ENCODE measurements around the gene CSRNP3. TPM values are rescaled to one million over a fixed set of nuclear protein-coding genes. Genes with fewer than 3 reads are reported as not detected.

The CSRNP3 gene
- total RNA-seq, 2 donors from 2014 or later, result not detected

DNA sequence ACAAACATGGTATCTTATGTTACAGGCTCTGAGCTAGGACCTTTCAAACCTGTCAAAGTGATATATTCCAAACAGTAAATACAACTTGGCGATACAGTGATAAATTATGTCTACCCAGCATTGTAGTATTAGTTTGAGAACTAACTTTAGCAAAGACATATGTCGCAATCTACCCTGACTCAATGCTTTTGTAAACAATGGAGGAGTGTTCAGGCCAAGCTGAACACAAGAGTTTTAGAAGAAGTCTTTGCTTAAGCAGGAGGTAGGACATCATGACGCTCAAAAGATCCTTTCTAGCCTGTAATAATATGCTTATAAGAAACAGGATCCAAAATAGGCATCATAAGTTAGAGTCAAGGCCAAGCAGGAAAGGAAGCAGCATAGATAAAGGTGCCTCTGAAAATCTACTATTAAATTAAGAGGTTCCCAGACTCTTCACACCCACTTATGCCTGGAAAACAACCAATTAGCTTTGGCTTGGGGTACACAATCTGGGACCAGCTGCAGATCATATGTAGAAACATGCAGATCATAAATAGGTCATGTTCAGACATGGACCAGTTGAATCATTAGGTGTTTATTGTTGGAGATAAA, 132.5 kb downstream of the CSRNP3 start:
- H3K36me3 Mint-ChIP-seq (ENCODE audit: low read depth), result no peaks in the 10 kb centered on the region
- H3K27ac Mint-ChIP-seq, result no peak overlapping the region
- no peak for ATAC-seq (replicated peaks)

DNA sequence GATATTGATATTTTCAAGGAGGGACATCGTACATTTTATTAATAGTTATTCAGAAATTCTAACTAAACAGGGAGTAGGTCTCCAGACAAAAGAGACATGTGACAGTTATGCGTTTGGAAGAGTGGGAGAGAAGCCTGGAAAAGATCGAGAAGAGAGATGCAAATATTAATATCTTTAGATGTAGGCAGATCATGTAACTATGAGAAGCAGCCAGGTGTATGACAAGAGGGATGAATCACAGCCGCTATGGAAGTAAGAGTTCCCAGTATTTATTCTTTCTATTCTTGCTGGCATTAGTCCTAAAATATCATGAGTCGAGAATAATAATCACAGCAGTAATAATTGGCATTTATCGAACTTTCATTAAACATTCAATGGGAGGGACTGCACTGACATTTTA, 140.2 kb downstream of the CSRNP3 start:
- H3K27ac Mint-ChIP-seq, result no peak overlapping the region
- no peaks in the 10 kb centered on the region for H3K4me1 Mint-ChIP-seq

More for the DNA sequence above, 132.5 kb downstream of the CSRNP3 start:
- no peaks in the 10 kb centered on the region for H3K4me1 Mint-ChIP-seq
- no peaks in the 10 kb centered on the region for H3K9me3 Mint-ChIP-seq
- H3K27me3 Mint-ChIP-seq, result peaks cover 9% of the 10 kb centered on the region
- no peak overlapping the region for H3K4me3 Mint-ChIP-seq

DNA sequence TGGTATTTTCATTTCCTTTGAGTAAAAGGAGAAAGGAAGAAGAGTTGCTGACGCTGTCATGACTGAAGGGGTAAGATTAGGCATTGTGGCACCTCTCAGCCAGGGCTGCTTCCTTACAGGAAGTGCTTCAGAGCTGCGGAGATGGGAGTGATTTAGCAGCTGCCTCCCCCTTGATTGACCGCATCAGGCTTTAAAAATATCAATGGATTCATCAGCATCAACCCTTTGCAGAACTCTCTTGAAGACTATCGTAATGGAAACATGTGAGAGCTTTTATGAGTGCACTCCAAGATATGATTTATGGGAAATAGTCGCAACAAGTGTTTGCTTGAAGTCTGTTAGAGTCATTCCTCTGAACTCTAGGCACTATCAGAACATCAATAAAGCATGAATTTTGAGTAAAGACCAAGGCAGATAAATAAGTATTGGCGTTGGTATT, 141.1 kb downstream of the CSRNP3 start:
- no peak overlapping the region for H3K4me3 Mint-ChIP-seq
- ATAC-seq (replicated peaks), result no peak
- no peaks in the 10 kb centered on the region for H3K36me3 Mint-ChIP-seq (ENCODE audit: low read depth)
- no peaks in the 10 kb centered on the region for H3K9me3 Mint-ChIP-seq
- H3K27me3 Mint-ChIP-seq, result peaks cover 7% of the 10 kb centered on the region
- no peak overlapping the region for H3K27ac Mint-ChIP-seq
- H3K4me1 Mint-ChIP-seq, result no peaks in the 10 kb centered on the region

More for the DNA sequence above, 140.2 kb downstream of the CSRNP3 start:
- Mint-ChIP-seq H3K27me3 (peaks cover 12% of the 10 kb centered on the region), H3K9me3 (no peaks in the 10 kb centered on the region), H3K4me3 (no peak overlapping the region), H3K36me3 (ENCODE audit: low read depth) (no peaks in the 10 kb centered on the region)
- no peak for ATAC-seq (replicated peaks)

DNA sequence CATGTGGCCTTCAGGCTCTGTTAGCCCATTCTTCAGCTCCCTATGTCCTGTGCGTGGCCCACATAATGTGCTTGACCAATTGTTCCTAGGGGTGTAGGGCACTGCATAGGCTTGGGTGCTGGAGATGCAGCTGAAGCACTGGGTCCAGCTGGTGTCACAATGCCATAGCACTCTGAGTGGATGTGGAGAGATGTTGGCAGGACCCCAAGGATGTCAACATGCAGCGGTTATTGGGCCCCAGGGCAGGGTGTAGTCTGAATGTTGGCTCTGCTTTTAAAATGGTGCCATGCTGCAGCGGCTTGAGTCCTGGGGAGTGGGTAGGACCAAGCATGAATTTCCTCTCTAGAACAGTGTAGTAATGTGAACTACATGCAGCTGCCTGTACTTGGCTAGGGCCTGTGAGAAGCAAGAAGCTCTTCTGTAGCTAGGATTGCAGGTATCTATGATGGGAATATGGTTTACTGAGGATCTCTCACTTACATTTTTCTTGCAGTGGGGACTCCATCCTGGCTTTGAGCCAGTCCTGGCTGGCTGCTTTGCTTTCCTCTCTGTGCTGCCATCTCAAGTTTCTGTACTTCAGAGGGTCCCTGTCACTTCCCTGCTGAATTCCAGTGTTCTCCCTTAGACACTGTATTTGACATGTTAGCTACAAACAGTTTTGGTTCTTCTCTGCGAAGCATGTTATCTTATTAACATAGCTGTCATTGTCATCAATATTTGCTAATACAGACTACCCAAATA, 148.4 kb downstream of the CSRNP3 start:
- no peaks in the 10 kb centered on the region for H3K9me3 Mint-ChIP-seq
- H3K36me3 Mint-ChIP-seq (ENCODE audit: low read depth), result no peaks in the 10 kb centered on the region
- H3K27ac Mint-ChIP-seq, result no peak overlapping the region
- peaks cover 10% of the 10 kb centered on the region for H3K27me3 Mint-ChIP-seq
- no peak overlapping the region for H3K4me3 Mint-ChIP-seq
- H3K4me1 Mint-ChIP-seq, result no peaks in the 10 kb centered on the region
- ATAC-seq (replicated peaks), result no peak

DNA sequence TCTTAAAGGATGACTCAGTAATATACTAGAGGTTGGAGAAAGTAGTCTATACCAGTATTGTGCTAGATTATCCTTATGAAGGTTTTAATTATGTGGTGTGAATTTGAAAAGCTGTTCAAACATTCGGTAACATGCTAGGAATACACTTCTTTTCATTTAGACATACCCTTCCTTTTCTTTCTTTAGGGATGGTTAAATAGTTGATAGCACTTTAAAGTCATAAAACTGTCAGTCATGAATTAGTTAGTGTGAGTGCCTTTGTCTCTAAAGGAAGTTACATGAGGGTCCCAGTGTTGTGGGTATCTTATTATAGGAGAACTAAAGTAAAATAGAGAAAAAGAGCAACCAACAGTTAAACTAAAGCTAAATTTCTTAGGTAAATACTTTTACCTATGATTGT, 149.3 kb downstream of the CSRNP3 start:
- no peaks in the 10 kb centered on the region for H3K9me3 Mint-ChIP-seq
- H3K4me1 Mint-ChIP-seq, result no peaks in the 10 kb centered on the region
- no peak overlapping the region for H3K4me3 Mint-ChIP-seq
- H3K27me3 Mint-ChIP-seq, result peaks cover 5% of the 10 kb centered on the region
- H3K36me3 Mint-ChIP-seq (ENCODE audit: low read depth), result no peaks in the 10 kb centered on the region
- no peak for ATAC-seq (replicated peaks)
- no peak overlapping the region for H3K27ac Mint-ChIP-seq

DNA sequence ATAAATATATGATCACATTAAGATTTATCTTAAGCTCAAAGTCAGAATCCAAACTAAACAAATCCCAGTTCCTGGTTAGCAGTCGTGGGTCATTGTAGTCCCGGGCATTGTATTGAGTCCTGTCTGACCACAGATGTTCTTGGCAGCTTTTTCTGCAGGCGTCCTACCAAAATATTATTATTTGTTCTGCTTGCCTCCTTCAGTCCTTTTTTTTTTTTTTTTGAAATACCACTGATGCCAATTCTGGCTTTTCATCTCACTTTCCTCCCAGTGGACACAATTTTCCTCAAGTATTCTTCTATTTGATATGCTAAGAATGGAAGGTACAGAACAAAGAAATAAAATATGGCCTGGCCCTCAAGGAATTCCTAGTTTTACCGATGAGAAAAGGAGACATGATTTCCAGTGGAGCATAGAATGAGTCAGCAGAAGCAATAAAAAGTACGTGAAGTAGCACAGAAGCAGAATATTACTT, 151.6 kb downstream of the CSRNP3 start:
- Mint-ChIP-seq H3K27ac (no peak overlapping the region), H3K9me3 (no peaks in the 10 kb centered on the region), H3K4me3 (no peak overlapping the region), H3K4me1 (no peaks in the 10 kb centered on the region), H3K27me3 (peaks cover 8% of the 10 kb centered on the region), H3K36me3 (ENCODE audit: low read depth) (no peaks in the 10 kb centered on the region)
- ATAC-seq (replicated peaks), result no peak

DNA sequence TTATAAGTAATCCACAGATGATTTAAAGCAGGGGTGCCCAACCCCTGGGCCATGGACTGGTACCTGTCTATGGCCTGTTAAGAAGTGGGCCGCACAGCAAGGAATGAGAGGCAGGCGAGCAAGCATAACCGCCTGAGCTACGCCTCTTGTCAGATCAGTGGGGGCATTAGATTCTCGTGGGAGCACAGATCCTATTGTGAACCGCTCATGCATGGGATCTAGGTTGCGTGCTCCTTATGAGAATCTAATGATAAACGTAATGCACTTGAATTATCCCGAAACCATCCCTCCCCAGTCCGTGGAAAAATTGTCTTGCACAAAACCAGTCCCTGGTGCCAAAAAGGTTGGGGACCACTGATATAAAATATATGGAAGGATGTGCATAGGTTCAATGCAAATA, 153.7 kb downstream of the CSRNP3 start:
- Mint-ChIP-seq H3K27me3 (peaks cover 8% of the 10 kb centered on the region), H3K36me3 (ENCODE audit: low read depth) (no peaks in the 10 kb centered on the region), H3K4me3 (no peak overlapping the region), H3K9me3 (no peaks in the 10 kb centered on the region), H3K4me1 (no peaks in the 10 kb centered on the region), H3K27ac (no peak overlapping the region)
- no peak for ATAC-seq (replicated peaks)

DNA sequence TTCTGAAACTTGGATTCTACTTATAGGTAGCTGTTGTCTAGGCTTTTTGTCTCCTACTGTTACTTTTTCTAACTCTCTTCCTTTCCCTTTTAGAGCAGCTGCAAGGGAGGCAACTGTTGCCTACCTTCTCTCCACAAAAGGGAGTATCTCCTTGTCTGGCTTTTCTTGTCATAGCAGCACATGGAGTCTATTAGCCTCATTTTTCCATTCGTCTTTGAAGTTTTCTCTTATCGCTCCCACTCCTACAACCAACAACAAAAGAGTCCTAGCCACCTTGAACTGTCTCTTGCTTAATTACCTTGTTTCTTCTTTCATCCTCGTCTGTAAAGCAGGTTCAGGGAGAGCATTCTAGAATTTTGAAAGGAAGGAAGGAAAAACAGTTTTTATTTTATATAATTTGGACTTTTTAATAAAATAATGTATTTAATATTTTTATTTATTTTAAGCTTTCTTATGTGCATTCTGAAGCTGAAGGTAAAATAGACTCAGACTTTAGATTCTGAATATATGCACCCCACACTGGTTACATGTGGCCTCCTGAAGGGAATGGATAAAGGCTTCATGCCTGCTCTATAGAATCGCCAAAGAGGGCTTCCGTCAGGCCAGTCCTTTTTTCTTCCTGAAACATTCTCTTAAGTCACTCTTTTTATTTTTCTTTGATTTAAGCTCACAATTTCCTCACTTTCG, 154.4 kb downstream of the CSRNP3 start:
- no peak for ATAC-seq (replicated peaks)
- Mint-ChIP-seq H3K9me3 (no peaks in the 10 kb centered on the region), H3K4me1 (no peaks in the 10 kb centered on the region), H3K27me3 (peaks cover 8% of the 10 kb centered on the region), H3K4me3 (no peak overlapping the region), H3K27ac (no peak overlapping the region), H3K36me3 (ENCODE audit: low read depth) (no peaks in the 10 kb centered on the region)

DNA sequence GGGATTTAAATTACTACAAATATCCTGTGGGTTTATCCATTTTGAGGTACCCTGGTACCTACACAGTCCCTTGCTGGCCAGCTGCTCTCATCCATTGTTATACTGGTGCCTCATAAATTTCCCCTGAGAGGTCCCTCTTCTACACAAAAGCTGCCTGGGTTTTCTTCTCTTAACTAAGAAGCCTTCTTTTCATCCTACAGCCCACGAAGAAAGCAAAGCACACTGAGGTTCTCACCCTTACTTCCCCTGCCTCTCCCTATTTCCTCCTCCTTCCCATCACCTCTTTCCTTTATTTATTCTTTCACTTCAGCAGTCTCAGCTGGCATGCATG, 154.9 kb downstream of the CSRNP3 start:
- Mint-ChIP-seq H3K4me3 (no peak overlapping the region), H3K27ac (no peak overlapping the region), H3K9me3 (no peaks in the 10 kb centered on the region), H3K36me3 (ENCODE audit: low read depth) (no peaks in the 10 kb centered on the region), H3K27me3 (peaks cover 8% of the 10 kb centered on the region), H3K4me1 (no peaks in the 10 kb centered on the region)
- no peak for ATAC-seq (replicated peaks)

DNA sequence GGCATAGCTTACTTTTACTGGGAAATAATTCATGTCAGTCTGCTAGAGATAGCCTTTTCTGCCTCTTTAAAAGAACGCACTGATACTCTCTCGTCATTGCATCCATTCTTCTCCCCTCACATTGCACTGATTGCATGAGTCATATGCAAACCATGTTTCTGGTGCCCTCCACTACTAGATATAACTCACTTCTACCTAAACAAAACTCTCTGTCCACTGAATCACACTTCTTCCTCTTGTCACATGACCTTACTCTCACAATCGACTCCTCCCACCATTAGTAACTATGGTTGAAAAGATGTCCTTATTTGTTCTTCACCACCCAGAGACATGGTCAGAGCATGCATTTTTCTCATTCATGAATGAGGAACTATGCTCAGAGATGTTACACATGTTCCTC, 158.0 kb downstream of the CSRNP3 start:
- H3K27me3 Mint-ChIP-seq, result peaks cover 5% of the 10 kb centered on the region
- no peak for ATAC-seq (replicated peaks)
- no peak overlapping the region for H3K27ac Mint-ChIP-seq
- no peaks in the 10 kb centered on the region for H3K4me1 Mint-ChIP-seq
- H3K4me3 Mint-ChIP-seq, result no peak overlapping the region
- H3K36me3 Mint-ChIP-seq (ENCODE audit: low read depth), result no peaks in the 10 kb centered on the region
- H3K9me3 Mint-ChIP-seq, result no peaks in the 10 kb centered on the region

DNA sequence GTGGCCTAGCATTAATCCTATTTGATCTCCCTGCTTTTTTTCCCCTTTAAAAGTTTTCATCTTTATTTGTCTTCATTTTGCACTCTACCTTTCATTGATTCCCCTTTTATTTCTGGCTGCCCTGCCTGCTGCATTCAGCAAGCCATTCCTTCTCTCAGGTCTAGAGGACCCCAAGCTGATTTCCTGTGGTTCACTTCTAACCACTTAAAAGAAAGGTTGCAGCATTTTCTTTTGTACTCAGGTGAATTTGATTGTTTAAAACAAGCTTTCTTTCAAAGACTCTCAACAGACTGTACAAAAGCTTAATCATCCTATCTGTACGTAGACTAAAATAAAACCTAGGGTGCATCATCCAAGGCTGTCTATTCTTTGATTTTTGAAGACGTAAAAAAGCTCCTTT, 160.3 kb downstream of the CSRNP3 start:
- H3K4me1 Mint-ChIP-seq, result no peaks in the 10 kb centered on the region
- peaks cover under 1% of the 10 kb centered on the region for H3K27me3 Mint-ChIP-seq
- no peaks in the 10 kb centered on the region for H3K36me3 Mint-ChIP-seq (ENCODE audit: low read depth)
- ATAC-seq (replicated peaks), result no peak
- no peak overlapping the region for H3K4me3 Mint-ChIP-seq
- H3K9me3 Mint-ChIP-seq, result no peaks in the 10 kb centered on the region
- no peak overlapping the region for H3K27ac Mint-ChIP-seq

DNA sequence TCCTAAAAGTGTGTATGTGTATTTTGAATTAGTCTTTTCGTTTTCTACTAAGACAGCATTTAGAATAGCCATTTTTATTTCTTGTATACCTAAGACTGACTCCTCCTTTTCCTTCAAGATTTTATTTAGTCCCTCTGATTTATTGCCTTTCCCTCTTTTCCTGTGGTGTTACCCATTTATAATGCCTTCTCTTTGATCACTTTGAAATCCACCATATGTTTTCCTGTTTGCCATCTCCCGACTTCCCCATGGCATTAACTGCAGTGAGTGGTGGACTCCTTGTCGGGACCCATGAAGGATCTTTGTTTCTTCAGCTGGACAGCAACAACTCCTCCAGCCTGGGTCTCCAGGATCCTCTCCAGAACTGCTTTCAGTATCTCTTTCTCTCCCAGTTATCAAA, 160.7 kb downstream of the CSRNP3 start:
- Mint-ChIP-seq H3K27ac (no peak overlapping the region), H3K27me3 (no peaks in the 10 kb centered on the region), H3K4me3 (no peak overlapping the region), H3K9me3 (no peaks in the 10 kb centered on the region), H3K4me1 (no peaks in the 10 kb centered on the region), H3K36me3 (ENCODE audit: low read depth) (no peaks in the 10 kb centered on the region)
- ATAC-seq (replicated peaks), result no peak

DNA sequence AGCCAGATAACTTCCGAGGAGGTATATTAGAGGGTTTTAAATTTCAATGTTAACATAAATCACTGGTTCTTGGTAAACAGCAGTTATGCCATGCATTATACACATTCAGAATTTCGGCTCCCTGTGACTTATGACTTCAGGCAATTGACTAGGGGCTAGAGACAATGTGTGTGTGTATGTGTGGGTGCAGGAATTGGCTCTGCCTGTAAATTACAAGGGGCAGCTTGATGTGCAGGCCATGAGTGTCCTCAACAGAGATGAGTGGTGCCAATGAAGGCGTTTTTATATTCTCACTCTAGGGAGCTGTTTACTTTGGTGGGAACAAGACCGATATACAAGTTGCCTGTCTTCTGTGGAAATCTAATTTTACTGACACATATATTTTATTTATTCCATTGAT, 161.6 kb downstream of the CSRNP3 start:
- Mint-ChIP-seq H3K36me3 (ENCODE audit: low read depth) (no peaks in the 10 kb centered on the region), H3K27me3 (no peaks in the 10 kb centered on the region), H3K4me3 (no peak overlapping the region), H3K9me3 (no peaks in the 10 kb centered on the region), H3K4me1 (no peaks in the 10 kb centered on the region), H3K27ac (no peak overlapping the region)
- no peak for ATAC-seq (replicated peaks)

DNA sequence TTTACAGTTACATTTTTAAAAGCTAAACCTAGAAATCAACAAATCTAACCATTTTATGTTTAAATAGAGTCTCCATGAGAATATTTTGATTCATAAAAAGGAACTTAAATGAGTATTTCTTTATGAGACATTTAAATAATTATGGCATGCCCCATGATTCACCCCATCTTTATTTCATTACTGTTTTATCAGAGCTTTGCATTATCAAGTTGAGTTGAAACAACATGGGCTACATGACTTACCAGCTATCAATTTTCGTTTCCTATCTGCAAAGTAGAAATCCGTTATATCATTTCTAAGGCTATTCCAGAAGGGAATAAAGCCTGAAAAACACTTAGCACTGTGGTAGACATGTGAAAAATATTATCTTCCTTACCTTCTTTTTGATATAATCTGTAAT, 163.1 kb downstream of the CSRNP3 start:
- H3K4me1 Mint-ChIP-seq, result no peaks in the 10 kb centered on the region
- no peak for ATAC-seq (replicated peaks)
- H3K9me3 Mint-ChIP-seq, result no peaks in the 10 kb centered on the region
- no peak overlapping the region for H3K27ac Mint-ChIP-seq
- H3K27me3 Mint-ChIP-seq, result no peaks in the 10 kb centered on the region
- no peaks in the 10 kb centered on the region for H3K36me3 Mint-ChIP-seq (ENCODE audit: low read depth)
- H3K4me3 Mint-ChIP-seq, result no peak overlapping the region

DNA sequence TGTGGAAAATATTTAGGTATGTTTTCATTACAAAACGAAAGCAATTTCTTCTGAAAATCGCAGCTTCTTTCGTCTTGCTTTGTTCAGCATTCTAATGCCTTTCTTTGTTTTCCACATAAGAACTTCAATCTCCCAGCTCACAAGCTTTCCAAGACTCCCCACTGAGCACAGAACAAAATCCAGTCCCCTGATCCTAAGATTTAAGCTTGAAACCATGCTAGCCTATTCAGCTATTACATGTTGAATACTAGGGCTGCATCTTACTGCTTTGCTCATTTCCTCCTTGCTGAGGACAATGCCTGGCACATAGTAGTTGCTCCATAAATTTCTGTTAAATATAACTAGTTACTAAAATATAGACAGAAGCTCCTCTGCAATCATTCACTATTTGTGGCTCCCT, 163.9 kb downstream of the CSRNP3 start:
- H3K36me3 Mint-ChIP-seq (ENCODE audit: low read depth), result no peaks in the 10 kb centered on the region
- no peak for ATAC-seq (replicated peaks)
- H3K4me1 Mint-ChIP-seq, result no peaks in the 10 kb centered on the region
- no peaks in the 10 kb centered on the region for H3K9me3 Mint-ChIP-seq
- H3K27ac Mint-ChIP-seq, result no peak overlapping the region
- no peak overlapping the region for H3K4me3 Mint-ChIP-seq
- H3K27me3 Mint-ChIP-seq, result no peaks in the 10 kb centered on the region

All from activated T-helper 17 cell treated with anti-CD3 and anti-CD28 coated beads, Interleukin-2, amount 50 U/mL, for 72 hours (primary cell).